Lower leg skin (tissue), 3 donors: ENCODE measurements around the gene BOLA3.

Experiments used
- CTCF ChIP-seq, 3 donors: fragments of 450-650 bp; IDR thresholded peaks; one replicate each; pipeline ENCODE4 v1.5.1; 2016; ENCODE audit warnings: antibody characterized with exemption in 3 of 3, mild to moderate bottlenecking in 3 of 3, moderate library complexity in 2 of 3
- POLR2A ChIP-seq, 2 donors: fragments of 450-650 bp; IDR thresholded peaks; one replicate each; pipeline ENCODE4 v1.6.1; 2016 to 2017; ENCODE audit warnings: antibody characterized with exemption in 2 of 2, mild to moderate bottlenecking in 1 of 2, moderate library complexity in 1 of 2

- TF ChIP-seq CTCF (IDR thresholded peaks at IDR 0.05) (no peak), POLR2A (IDR thresholded peaks at IDR 0.05) (no peak)
Observed at GRCh38 chr2:74138600-74139323, 8.9 kb downstream of the BOLA3 start.
